ENCODE data around the gene SRGAP2B. TPM values are rescaled to one million over a fixed set of nuclear protein-coding genes. Genes with fewer than 3 reads are reported as not detected.
"Not testable (repeated sequence)": the region's sequence is repeated elsewhere in the genome, so short reads cannot be mapped to it uniquely, and the experiment has no call there.

Gene SRGAP2B
- total RNA-seq, 3 donors from 2014 or later (not counting 1 experiment from before 2014, with no cell fraction given) = 11.9 to 21.3 (median 18.2) TPM

DNA sequence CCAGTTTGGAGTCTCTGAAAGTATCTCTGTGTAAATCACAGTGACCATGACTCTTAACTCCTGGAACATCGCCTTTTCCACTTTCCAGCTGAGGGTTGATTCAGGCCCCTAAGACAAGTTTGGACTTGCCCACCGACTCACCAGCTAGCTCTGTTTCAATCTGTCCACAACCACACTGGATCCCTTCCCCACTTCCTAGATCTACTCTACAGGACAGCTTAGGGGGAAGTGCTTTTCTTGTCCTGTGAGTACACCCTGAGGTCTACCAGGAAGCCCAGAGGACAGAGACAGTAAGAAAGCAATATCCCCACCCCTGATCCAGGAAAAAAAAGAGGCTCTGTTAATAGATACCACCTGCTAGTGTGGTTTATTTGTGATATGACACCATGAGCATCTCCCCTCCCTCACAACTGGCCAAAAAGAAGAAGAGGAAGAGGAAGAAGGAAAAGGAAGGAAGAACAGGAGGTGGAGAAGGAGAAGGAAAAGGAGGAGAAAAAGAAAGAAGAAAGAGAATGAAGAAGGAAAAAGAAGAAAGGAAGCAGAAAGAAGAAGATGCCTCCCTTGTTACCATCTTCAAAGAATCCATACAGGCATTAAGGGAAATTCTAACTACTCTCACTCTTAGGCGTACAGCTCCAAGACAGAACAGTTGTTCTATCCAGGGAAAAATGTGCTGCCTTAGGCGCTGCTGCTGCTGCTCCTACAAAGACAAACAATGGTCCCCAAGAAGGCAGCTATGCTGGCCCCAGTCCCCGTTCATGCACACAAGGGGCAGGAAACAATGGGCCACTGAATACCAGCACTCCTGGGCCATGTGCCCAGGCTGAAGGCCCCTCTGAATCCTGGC, 96.8 kb downstream of the SRGAP2B start:
- not testable (repeated sequence) for H3K4me1 Mint-ChIP-seq

DNA sequence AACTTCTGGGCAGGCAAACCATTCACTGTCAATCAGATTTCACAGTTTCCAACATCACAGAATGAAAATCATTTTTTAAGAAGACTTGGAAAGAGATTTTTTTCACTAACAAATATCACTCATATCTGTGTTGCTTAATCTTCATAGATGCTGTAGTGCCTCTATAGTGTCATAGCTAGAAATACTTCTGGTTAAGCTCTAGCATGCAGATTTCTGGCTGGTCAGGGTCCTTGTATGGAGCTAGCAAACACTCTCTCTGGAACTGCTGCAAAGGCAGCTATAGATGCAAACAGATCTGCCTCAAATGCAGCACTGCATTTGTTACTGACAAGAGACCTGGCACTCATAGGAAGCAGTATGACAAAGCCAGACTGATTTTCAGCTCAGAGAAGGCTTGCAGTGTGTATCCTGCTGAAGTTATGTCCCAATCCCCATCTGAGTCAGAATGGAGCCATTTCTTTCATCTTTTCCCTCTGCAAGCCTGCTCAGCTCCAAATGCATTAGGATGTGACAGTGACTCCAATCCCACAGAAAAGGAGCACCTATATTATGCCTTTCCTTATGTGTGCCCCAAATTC, 99.2 kb downstream of the SRGAP2B start:
- H3K27ac ChIP-seq (ENCODE audit: low read length); intact Hi-C loops (cut with micrococcal nuclease); H3K4me3 ChIP-seq (ENCODE audit: low read length); H3K27ac Mint-ChIP-seq; H3K9me3 Mint-ChIP-seq; H3K4me1 ChIP-seq (ENCODE audit: control insufficient read depth, insufficient read depth, low read length); H3K27me3 ChIP-seq (ENCODE audit: control insufficient read depth, insufficient read depth, low read length); H3K27me3 Mint-ChIP-seq (ENCODE audit: low read depth in 2 of 2); ATAC-seq; DNase-seq; H3K36me3 ChIP-seq (ENCODE audit: control insufficient read depth, insufficient read depth, low read length); H3K4me1 Mint-ChIP-seq; H3K36me3 Mint-ChIP-seq; H3K4me3 Mint-ChIP-seq; H3K9me3 ChIP-seq (ENCODE audit: control insufficient read depth, insufficient read depth, low read length): not testable (repeated sequence)

More for the DNA sequence above, 96.8 kb downstream of the SRGAP2B start:
- H3K36me3 Mint-ChIP-seq; ATAC-seq; H3K36me3 ChIP-seq (ENCODE audit: control insufficient read depth, insufficient read depth, low read length); H3K27ac Mint-ChIP-seq; H3K4me3 ChIP-seq (ENCODE audit: low read length); intact Hi-C loops (cut with micrococcal nuclease); H3K27me3 ChIP-seq (ENCODE audit: control insufficient read depth, insufficient read depth, low read length); H3K9me3 Mint-ChIP-seq; H3K4me3 Mint-ChIP-seq; H3K9me3 ChIP-seq (ENCODE audit: control insufficient read depth, insufficient read depth, low read length); H3K27me3 Mint-ChIP-seq (ENCODE audit: low read depth in 2 of 2); DNase-seq; H3K4me1 ChIP-seq (ENCODE audit: control insufficient read depth, insufficient read depth, low read length); H3K27ac ChIP-seq (ENCODE audit: low read length): not testable (repeated sequence)
- 94% methylated on average over 3 of the region's 5 CpGs for WGBS (ENCODE audit: insufficient coverage)

DNA sequence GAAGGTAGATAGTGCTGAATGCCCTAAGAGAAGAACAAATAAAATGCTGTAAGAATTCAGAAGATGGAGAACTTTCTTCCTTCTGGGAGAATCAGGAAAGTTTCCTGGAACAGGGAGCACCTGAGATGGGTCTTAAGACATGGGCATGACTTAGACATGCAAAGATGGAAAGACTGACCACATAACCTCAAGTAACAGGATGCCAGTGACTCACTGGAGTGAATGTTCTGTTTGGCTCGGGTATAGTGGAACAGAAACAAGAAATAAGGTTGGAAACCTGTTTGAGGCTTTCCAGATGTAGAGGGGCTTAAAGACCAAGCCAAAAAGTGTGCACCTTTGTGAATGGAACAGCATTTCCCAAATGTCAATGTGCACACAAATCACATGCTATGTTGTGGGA, 102.2 kb downstream of the SRGAP2B start:
- H3K9me3 ChIP-seq (ENCODE audit: control insufficient read depth, insufficient read depth, low read length); ATAC-seq; H3K27me3 Mint-ChIP-seq (ENCODE audit: low read depth in 2 of 2); H3K36me3 Mint-ChIP-seq; H3K36me3 ChIP-seq (ENCODE audit: control insufficient read depth, insufficient read depth, low read length); H3K4me3 ChIP-seq (ENCODE audit: low read length); H3K4me1 Mint-ChIP-seq; H3K27ac Mint-ChIP-seq; H3K9me3 Mint-ChIP-seq; H3K27me3 ChIP-seq (ENCODE audit: control insufficient read depth, insufficient read depth, low read length); H3K27ac ChIP-seq (ENCODE audit: low read length); intact Hi-C loops (cut with micrococcal nuclease); H3K4me1 ChIP-seq (ENCODE audit: control insufficient read depth, insufficient read depth, low read length); H3K4me3 Mint-ChIP-seq; DNase-seq: not testable (repeated sequence)
- WGBS (ENCODE audit: insufficient coverage) = no CpG with 5 or more reads among the region's 1 CpG

GRCh38 chr1:144990611-144991010, 104.5 kb downstream of the SRGAP2B start:
- H3K9me3 ChIP-seq (ENCODE audit: control insufficient read depth, insufficient read depth, low read length); H3K9me3 Mint-ChIP-seq: not testable (repeated sequence)

DNA sequence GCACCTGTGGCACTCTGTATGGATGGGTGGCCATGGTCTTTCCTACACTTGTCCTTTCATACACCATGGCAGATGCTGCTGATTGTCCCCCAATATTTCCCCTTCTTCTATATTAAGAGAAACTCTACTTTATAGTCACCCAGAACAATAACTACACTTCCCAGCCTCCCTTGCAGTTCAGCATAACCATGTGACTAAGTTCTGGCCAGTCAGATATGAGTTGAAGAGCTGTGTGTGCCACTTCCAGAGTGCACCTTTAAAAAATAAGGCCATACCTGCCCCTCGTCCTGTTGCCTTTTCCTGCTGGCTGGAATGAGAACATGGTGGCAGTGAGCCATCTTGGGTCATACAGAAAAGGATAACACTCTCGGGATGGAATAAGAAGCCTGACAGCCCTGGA, 108.0 kb downstream of the SRGAP2B start:
- intact Hi-C loops (cut with micrococcal nuclease); H3K27ac ChIP-seq (ENCODE audit: low read length); H3K4me3 ChIP-seq (ENCODE audit: low read length); H3K4me1 Mint-ChIP-seq; H3K9me3 ChIP-seq (ENCODE audit: control insufficient read depth, insufficient read depth, low read length); H3K27ac Mint-ChIP-seq; H3K36me3 ChIP-seq (ENCODE audit: control insufficient read depth, insufficient read depth, low read length); ATAC-seq; H3K4me1 ChIP-seq (ENCODE audit: control insufficient read depth, insufficient read depth, low read length); H3K27me3 Mint-ChIP-seq (ENCODE audit: low read depth in 2 of 2); H3K27me3 ChIP-seq (ENCODE audit: control insufficient read depth, insufficient read depth, low read length); DNase-seq; H3K9me3 Mint-ChIP-seq; H3K36me3 Mint-ChIP-seq; H3K4me3 Mint-ChIP-seq: not testable (repeated sequence)
- no CpG with 5 or more reads among the region's 2 CpGs for WGBS (ENCODE audit: insufficient coverage)

More at GRCh38 chr1:144990611-144991010, 104.5 kb downstream of the SRGAP2B start:
- H3K4me3 ChIP-seq (ENCODE audit: low read length); H3K36me3 ChIP-seq (ENCODE audit: control insufficient read depth, insufficient read depth, low read length); H3K4me1 ChIP-seq (ENCODE audit: control insufficient read depth, insufficient read depth, low read length); H3K27ac ChIP-seq (ENCODE audit: low read length); H3K27me3 ChIP-seq (ENCODE audit: control insufficient read depth, insufficient read depth, low read length); DNase-seq; H3K27me3 Mint-ChIP-seq (ENCODE audit: low read depth in 2 of 2); H3K4me1 Mint-ChIP-seq; ATAC-seq; H3K27ac Mint-ChIP-seq; intact Hi-C loops (cut with micrococcal nuclease); H3K36me3 Mint-ChIP-seq; H3K4me3 Mint-ChIP-seq: not testable (repeated sequence)
- WGBS (ENCODE audit: insufficient coverage) = no CpG with 5 or more reads among the region's 29 CpGs

DNA sequence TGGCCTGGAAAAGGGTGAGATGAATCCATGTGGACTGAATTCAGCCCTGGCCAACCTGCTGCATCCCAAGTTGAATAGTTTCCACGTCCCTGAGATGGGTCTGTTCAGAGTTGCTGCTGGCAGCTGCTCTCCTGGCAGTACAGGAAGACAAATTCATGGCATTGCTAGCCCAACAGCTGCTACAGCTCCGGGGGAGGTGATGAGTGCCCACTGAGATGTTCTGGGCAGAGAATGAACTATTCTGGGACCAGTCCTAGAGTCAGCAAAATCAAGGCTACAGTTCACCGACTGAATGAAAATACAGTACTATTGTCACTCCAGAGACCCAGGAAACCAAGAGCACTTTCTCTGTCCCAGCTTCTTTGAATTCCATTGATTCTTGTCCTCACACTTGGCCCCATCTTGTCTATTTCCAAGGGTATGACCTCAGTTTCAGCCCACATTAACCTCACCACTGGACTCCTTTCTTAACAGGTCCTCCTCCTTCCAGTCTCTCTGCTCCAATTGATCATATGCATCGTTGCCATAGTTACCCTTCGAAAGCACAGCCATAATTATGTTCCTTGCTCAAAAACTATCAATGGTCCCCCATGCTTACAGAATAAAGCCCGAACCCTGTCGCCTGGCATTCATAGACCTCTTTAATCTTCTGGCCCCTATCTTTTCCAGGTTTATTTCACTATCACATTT, 108.8 kb downstream of the SRGAP2B start:
- H3K9me3 Mint-ChIP-seq; H3K4me3 ChIP-seq (ENCODE audit: low read length); H3K4me3 Mint-ChIP-seq; H3K27me3 Mint-ChIP-seq (ENCODE audit: low read depth in 2 of 2); H3K4me1 ChIP-seq (ENCODE audit: control insufficient read depth, insufficient read depth, low read length); ATAC-seq; H3K4me1 Mint-ChIP-seq; H3K27ac ChIP-seq (ENCODE audit: low read length); H3K36me3 ChIP-seq (ENCODE audit: control insufficient read depth, insufficient read depth, low read length); H3K9me3 ChIP-seq (ENCODE audit: control insufficient read depth, insufficient read depth, low read length); intact Hi-C loops (cut with micrococcal nuclease); H3K27ac Mint-ChIP-seq; H3K36me3 Mint-ChIP-seq; DNase-seq; H3K27me3 ChIP-seq (ENCODE audit: control insufficient read depth, insufficient read depth, low read length): not testable (repeated sequence)
- WGBS (ENCODE audit: insufficient coverage) = no CpG with 5 or more reads among the region's 7 CpGs

GRCh38 chr1:144985550-144986170, 109.5 kb downstream of the SRGAP2B start:
- H3K36me3 ChIP-seq (ENCODE audit: control insufficient read depth, insufficient read depth, low read length); H3K36me3 Mint-ChIP-seq; H3K9me3 ChIP-seq (ENCODE audit: control insufficient read depth, insufficient read depth, low read length); H3K27ac ChIP-seq (ENCODE audit: low read length); H3K9me3 Mint-ChIP-seq; H3K27me3 ChIP-seq (ENCODE audit: control insufficient read depth, insufficient read depth, low read length); H3K27ac Mint-ChIP-seq; H3K27me3 Mint-ChIP-seq (ENCODE audit: low read depth in 2 of 2); ATAC-seq; DNase-seq; H3K4me3 ChIP-seq (ENCODE audit: low read length); H3K4me1 ChIP-seq (ENCODE audit: control insufficient read depth, insufficient read depth, low read length); H3K4me1 Mint-ChIP-seq; H3K4me3 Mint-ChIP-seq; intact Hi-C loops (cut with micrococcal nuclease): not testable (repeated sequence)
- 100% methylated on average over 2 of the region's 7 CpGs for WGBS (ENCODE audit: insufficient coverage)
